H9 (cell line): ENCODE measurements around the gene WDR54. TPM values are rescaled to one million over a fixed set of nuclear protein-coding genes. Genes with fewer than 3 reads are reported as not detected.

Experiments used
- DNase-seq: peaks from one replicate; pipeline ENCODE4 v3.0.0-alpha.2; 2017
- H2AFZ ChIP-seq: one replicate; pipeline ENCODE4 v1.6.1; 2013; ENCODE audit warnings: mild to moderate bottlenecking, low read length, control low read depth, moderate library complexity
- H2AK5ac ChIP-seq: 2 replicates; pipeline ENCODE4 v1.6.1; 2013; ENCODE audit warnings: low read length, control low read depth, mixed read lengths; ENCODE audit not compliant: insufficient read length
- H2BK120ac ChIP-seq: one replicate; pipeline ENCODE4 v1.6.1; 2013; ENCODE audit warnings: low read depth, mild to moderate bottlenecking, low read length, control low read depth, inconsistent platforms; ENCODE audit not compliant: poor library complexity, severe bottlenecking
- H2BK12ac ChIP-seq: 2 replicates; pipeline ENCODE4 v1.6.1; 2013; ENCODE audit warnings: low read length, control low read depth, mixed read lengths, low read depth; ENCODE audit not compliant: insufficient read length
- H2BK15ac ChIP-seq: 2 replicates; pipeline ENCODE4 v1.6.1; 2013; ENCODE audit warnings: low read depth, low read length, control low read depth
- H2BK20ac ChIP-seq: one replicate; pipeline ENCODE4 v1.6.1; 2013; ENCODE audit warnings: low read depth, mild to moderate bottlenecking, low read length, control low read depth, inconsistent platforms; ENCODE audit not compliant: poor library complexity, severe bottlenecking
- H2BK5ac ChIP-seq: 2 replicates; pipeline ENCODE4 v1.6.1; 2013; ENCODE audit warnings: low read length, control low read depth, mixed read lengths; ENCODE audit not compliant: insufficient read length
- H3K14ac ChIP-seq: 2 replicates; pipeline ENCODE4 v1.6.1; 2013; ENCODE audit warnings: low read length, control low read depth; ENCODE audit not compliant: insufficient read depth
- H3K18ac ChIP-seq: 2 replicates; pipeline ENCODE4 v1.6.1; 2013; ENCODE audit warnings: low read depth, mild to moderate bottlenecking, mixed read lengths, low read length, control low read depth; ENCODE audit not compliant: insufficient read length
- H3K23ac ChIP-seq: 2 replicates; pipeline ENCODE4 v1.6.1; 2013; ENCODE audit warnings: low read length, control low read depth, mixed read lengths, low read depth; ENCODE audit not compliant: insufficient read length
- H3K23me2 ChIP-seq: 2 replicates; pipeline ENCODE4 v1.6.1; 2013; ENCODE audit warnings: low read depth, mild to moderate bottlenecking, mixed read lengths, low read length, control low read depth; ENCODE audit not compliant: insufficient read length, poor library complexity, severe bottlenecking
- H3K27ac ChIP-seq: 2 replicates; pipeline ENCODE4 v1.5.1; 2013; ENCODE audit warnings: low read length, control low read depth, mixed read lengths, low read depth; ENCODE audit not compliant: insufficient read length
- H3K27me3 ChIP-seq: 2 replicates; pipeline ENCODE4 v1.6.1; 2013; ENCODE audit warnings: low read length, control low read depth, inconsistent platforms; ENCODE audit not compliant: insufficient read depth
- H3K4ac ChIP-seq: 2 replicates; pipeline ENCODE4 v1.6.1; 2013; ENCODE audit warnings: low read depth, mild to moderate bottlenecking, control low read depth, inconsistent platforms, low read length, moderate library complexity
- H3K4me1 ChIP-seq: 2 replicates; pipeline ENCODE4 v1.6.1; 2013; ENCODE audit warnings: low read length, control low read depth, inconsistent platforms; ENCODE audit not compliant: insufficient read depth
- H3K4me2 ChIP-seq: 2 replicates; pipeline ENCODE4 v1.6.1; 2013; ENCODE audit warnings: low read length, control low read depth, mixed read lengths; ENCODE audit not compliant: insufficient read length, insufficient read depth
- H3K56ac ChIP-seq: 2 replicates; pipeline ENCODE4 v1.6.1; 2013; ENCODE audit warnings: low read depth, mild to moderate bottlenecking, mixed read lengths, low read length, control low read depth; ENCODE audit not compliant: insufficient read length
- H3K79me1 ChIP-seq: 2 replicates; pipeline ENCODE4 v1.6.1; 2013; ENCODE audit warnings: low read depth, mild to moderate bottlenecking, moderate library complexity, low read length, control low read depth, inconsistent platforms; ENCODE audit not compliant: insufficient read depth, poor library complexity, severe bottlenecking
- H3K79me2 ChIP-seq: 2 replicates; pipeline ENCODE4 v1.6.1; 2013; ENCODE audit warnings: low read length, control low read depth, inconsistent platforms; ENCODE audit not compliant: insufficient read depth
- H3K9ac ChIP-seq: 2 replicates; pipeline ENCODE4 v1.6.1; 2013; ENCODE audit warnings: low read length, control low read depth, mixed read lengths; ENCODE audit not compliant: insufficient read length; ENCODE audit errors: extremely low read depth
- H3K9me3 ChIP-seq: one replicate; pipeline ENCODE4 v1.6.1; 2013; ENCODE audit warnings: low read depth, low read length, inconsistent platforms; ENCODE audit not compliant: control insufficient read depth
- H3T11ph ChIP-seq: one replicate; pipeline ENCODE4 v1.6.1; 2013; ENCODE audit warnings: mild to moderate bottlenecking, low read length, control low read depth, inconsistent platforms
- H4K20me1 ChIP-seq: one replicate; pipeline ENCODE4 v1.6.1; 2013; ENCODE audit not compliant: control insufficient read depth, insufficient read length, insufficient read depth
- H4K5ac ChIP-seq: 2 replicates; pipeline ENCODE4 v1.6.1; 2013; ENCODE audit warnings: low read depth, mild to moderate bottlenecking, mixed read lengths, low read length, control low read depth; ENCODE audit not compliant: insufficient read length
- H4K8ac ChIP-seq: replicated peaks from 2 replicates; pipeline ENCODE4 v1.6.1; 2013; ENCODE audit warnings: low read length, control low read depth, mixed read lengths, low read depth; ENCODE audit not compliant: insufficient read length
- H4K91ac ChIP-seq: 2 replicates; pipeline ENCODE4 v1.6.1; 2013; ENCODE audit warnings: low read depth, mild to moderate bottlenecking, moderate library complexity, mixed read lengths, low read length, control low read depth; ENCODE audit not compliant: insufficient read length
- H3K27ac Mint-ChIP-seq, 3 experiments: 2 replicates in 2 of 3; 3 replicates in 1 of 3; pipeline ENCODE4 v1.8.0; 2020 to 2021; ENCODE audit warnings: mixed read lengths in 3 of 3, mild to moderate bottlenecking in 1 of 3, moderate library complexity in 1 of 3
- H3K27me3 Mint-ChIP-seq: 2 replicates; pipeline ENCODE4 v1.8.0; 2021; ENCODE audit warnings: low read depth, mild to moderate bottlenecking, moderate library complexity, mixed read lengths
- H3K36me3 Mint-ChIP-seq, 3 experiments: 2 replicates in 2 of 3; 3 replicates in 1 of 3; pipeline ENCODE4 v1.8.0; 2020 to 2021; ENCODE audit warnings: low read depth in 3 of 3, mixed read lengths in 3 of 3; ENCODE audit not compliant: insufficient read depth in 1 of 3
- H3K4me1 Mint-ChIP-seq, 2 experiments: 2 replicates each; pipeline ENCODE4 v1.8.0; 2020; ENCODE audit warnings: mixed read lengths in 2 of 2
- H3K4me3 Mint-ChIP-seq, 2 experiments: 2 replicates in 1 of 2; 3 replicates in 1 of 2; pipeline ENCODE4 v1.8.0; 2020 to 2021; ENCODE audit warnings: mild to moderate bottlenecking in 2 of 2, mixed read lengths in 2 of 2, moderate library complexity in 1 of 2
- H3K9me3 Mint-ChIP-seq, 2 experiments: 2 replicates in 1 of 2; 3 replicates in 1 of 2; pipeline ENCODE4 v1.8.0; 2020; ENCODE audit warnings: mild to moderate bottlenecking in 2 of 2, mixed read lengths in 2 of 2, moderate library complexity in 1 of 2
- CTCF ChIP-seq: fragments of 200-600 bp; sonication (generic); conservative IDR thresholded peaks from 3 replicates; pipeline ENCODE4 v1.8.0; 2021; ENCODE audit warnings: antibody characterized with exemption, mild to moderate bottlenecking
- WGBS: extraction: QIAGEN DNeasy Blood & Tissue Kit; methylation state at CpG from one replicate; pipeline ENCODE4 v1.1.7; 2013; ENCODE audit warnings: missing lambda C conversion rate, low lambda C conversion rate, mixed read lengths; ENCODE audit not compliant: insufficient read length; ENCODE audit errors: extremely low coverage; 5-methylcytosine and 5-hydroxymethylcytosine counted together
- total RNA-seq: library from RNA; stranded (reverse); gene quantifications from 2 replicates; pipeline ENCODE4 v1.2.1, GENCODE V29; 2021

Gene WDR54
- total RNA-seq, 1 experiment from 2014 or later, result 66.4 TPM

- no peaks in the 10 kb centered on the region for H3K27me3 Mint-ChIP-seq
- no peak overlapping the region for H2AK5ac ChIP-seq
- no peaks in the 10 kb centered on the region for H4K20me1 ChIP-seq
- peaks cover 7% of the 10 kb centered on the region for H3K23me2 ChIP-seq
- H2BK120ac ChIP-seq, result no peak overlapping the region
- H4K5ac ChIP-seq, result no peak overlapping the region
- peaks cover 18% of the 10 kb centered on the region; the same call in 1 of the 2 replicates for H3K79me2 ChIP-seq
- no peaks in the 10 kb centered on the region for H3K79me1 ChIP-seq
- no peaks in the 10 kb centered on the region for H3K9me3 ChIP-seq
- H3K4me3 Mint-ChIP-seq, result no peak overlapping the region
- no peak overlapping the region for H3K4ac ChIP-seq
- H3K9ac ChIP-seq, result no peak overlapping the region
- H3K27ac Mint-ChIP-seq, result no peak overlapping the region
- H3T11ph ChIP-seq, result no peak overlapping the region
- H3K23ac ChIP-seq, result no peak overlapping the region
- H3K27me3 ChIP-seq, result no peaks in the 10 kb centered on the region
- H3K36me3 Mint-ChIP-seq, result peaks cover 0 to 5% (median 2%) of the 10 kb centered on the region in 3 experiments; a peak in 4 of 7 replicates
- H3K56ac ChIP-seq, result no peak overlapping the region
- H3K18ac ChIP-seq, result no peak overlapping the region
- H3K14ac ChIP-seq, result no peak overlapping the region
- no peak for TF ChIP-seq CTCF
- WGBS, result no CpG with 5 or more reads among the region's 1 CpG
- no peak overlapping the region for H2BK15ac ChIP-seq
- no peak overlapping the region for H2BK20ac ChIP-seq
- H3K4me2 ChIP-seq, result no peak overlapping the region
- DNase-seq, result no peak
- no peak overlapping the region for H4K8ac ChIP-seq
- H2AFZ ChIP-seq, result no peak overlapping the region
- H2BK12ac ChIP-seq, result no peak overlapping the region
- H2BK5ac ChIP-seq, result no peak overlapping the region
- peaks cover 0 to 6% of the 10 kb centered on the region in 2 experiments; a peak in 3 of 4 replicates for H3K4me1 Mint-ChIP-seq
- H3K9me3 Mint-ChIP-seq, result no peaks in the 10 kb centered on the region
- no peak overlapping the region for H4K91ac ChIP-seq
- H3K27ac ChIP-seq, result no peak overlapping the region
- peaks cover 4% of the 10 kb centered on the region; the same call in 1 of the 2 replicates for H3K4me1 ChIP-seq
These were observed 34.2 kb upstream of the WDR54 start for GRCh38 chr2:74387346-74387745.
